Measurements from ENCODE around the gene UNC93A.
"Not testable (repeated sequence)": the region's sequence is repeated elsewhere in the genome, so short reads cannot be mapped to it uniquely, and the experiment has no call there.

UNC93A gene

GRCh38 chr6:167247814-167248595 is 43.1 kb upstream of the UNC93A start:
- in situ Hi-C loops (cut with MboI; ENCODE audit: low sequenced_read_pairs, unreplicated experiment) = no loop called here
- DNase-seq (ENCODE audit: low spot score) = no peak
- TF ChIP-seq CTCF (IDR thresholded peaks at IDR 0.05; ENCODE audit: borderline replicate concordance, control extremely low read depth, extremely low read depth, insufficient read depth, missing control alignments) = no peak

- not testable (repeated sequence) for DNase-seq (ENCODE audit: low spot score)
These were observed 42.1 kb upstream of the UNC93A start for GRCh38 chr6:167248878-167249455.

GRCh38 chr6:167252271-167252670 is 38.8 kb upstream of the UNC93A start:
- in situ Hi-C loops (cut with MboI; ENCODE audit: low sequenced_read_pairs, unreplicated experiment) = no loop called here
- no peak for TF ChIP-seq CTCF (IDR thresholded peaks at IDR 0.05; ENCODE audit: borderline replicate concordance, control extremely low read depth, extremely low read depth, insufficient read depth, missing control alignments)
- DNase-seq (ENCODE audit: low spot score) = no peak

More at GRCh38 chr6:167248878-167249455, 42.1 kb upstream of the UNC93A start:
- in situ Hi-C loops (cut with MboI; ENCODE audit: low sequenced_read_pairs, unreplicated experiment) = not testable (repeated sequence)

DNA sequence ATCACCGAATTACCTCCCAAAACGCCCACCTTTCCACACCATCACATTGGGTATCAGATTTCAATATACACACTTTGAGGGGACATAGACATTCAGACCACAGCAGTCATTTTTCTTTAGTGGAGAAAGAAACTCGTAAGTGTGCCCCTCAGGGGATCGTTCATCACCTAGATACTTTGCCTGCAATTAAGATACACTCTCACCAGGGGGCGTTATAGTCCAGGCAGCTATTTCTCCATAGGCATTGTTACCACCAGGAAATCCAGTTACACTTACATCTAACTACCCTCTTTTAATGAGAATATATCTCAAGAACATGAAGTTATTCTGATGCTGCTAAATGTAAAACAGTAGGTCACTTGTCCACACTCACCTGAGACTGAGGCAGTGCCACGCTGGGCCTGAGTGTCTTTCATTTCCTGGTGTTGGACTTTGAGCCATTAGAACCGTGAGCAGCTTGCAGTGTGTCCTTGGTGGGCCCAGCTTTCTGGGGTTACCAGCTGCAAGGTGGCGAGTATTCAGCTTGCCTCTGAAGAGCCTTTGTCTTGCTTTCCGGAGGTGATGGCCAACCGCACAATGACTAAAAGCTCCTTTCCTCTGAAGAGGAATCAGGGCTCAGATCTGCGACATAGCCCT is 35.1 kb upstream of the UNC93A start:
- no peak for DNase-seq (ENCODE audit: low spot score)

GRCh38 chr6:167258646-167259045 is 32.5 kb upstream of the UNC93A start:
- in situ Hi-C loops (cut with MboI; ENCODE audit: low sequenced_read_pairs, unreplicated experiment) = no loop called here
- no peak for TF ChIP-seq CTCF (IDR thresholded peaks at IDR 0.05; ENCODE audit: borderline replicate concordance, control extremely low read depth, extremely low read depth, insufficient read depth, missing control alignments)
- no peak for DNase-seq (ENCODE audit: low spot score)

More for the DNA sequence above, 35.1 kb upstream of the UNC93A start:
- TF ChIP-seq CTCF (IDR thresholded peaks at IDR 0.05; ENCODE audit: borderline replicate concordance, control extremely low read depth, extremely low read depth, insufficient read depth, missing control alignments) = no peak
- in situ Hi-C loops (cut with MboI; ENCODE audit: low sequenced_read_pairs, unreplicated experiment) = no loop called here

GRCh38 chr6:167266057-167266829 is 24.9 kb upstream of the UNC93A start:
- DNase-seq (ENCODE audit: low spot score); in situ Hi-C loops (cut with MboI; ENCODE audit: low sequenced_read_pairs, unreplicated experiment): not testable (repeated sequence)

DNA sequence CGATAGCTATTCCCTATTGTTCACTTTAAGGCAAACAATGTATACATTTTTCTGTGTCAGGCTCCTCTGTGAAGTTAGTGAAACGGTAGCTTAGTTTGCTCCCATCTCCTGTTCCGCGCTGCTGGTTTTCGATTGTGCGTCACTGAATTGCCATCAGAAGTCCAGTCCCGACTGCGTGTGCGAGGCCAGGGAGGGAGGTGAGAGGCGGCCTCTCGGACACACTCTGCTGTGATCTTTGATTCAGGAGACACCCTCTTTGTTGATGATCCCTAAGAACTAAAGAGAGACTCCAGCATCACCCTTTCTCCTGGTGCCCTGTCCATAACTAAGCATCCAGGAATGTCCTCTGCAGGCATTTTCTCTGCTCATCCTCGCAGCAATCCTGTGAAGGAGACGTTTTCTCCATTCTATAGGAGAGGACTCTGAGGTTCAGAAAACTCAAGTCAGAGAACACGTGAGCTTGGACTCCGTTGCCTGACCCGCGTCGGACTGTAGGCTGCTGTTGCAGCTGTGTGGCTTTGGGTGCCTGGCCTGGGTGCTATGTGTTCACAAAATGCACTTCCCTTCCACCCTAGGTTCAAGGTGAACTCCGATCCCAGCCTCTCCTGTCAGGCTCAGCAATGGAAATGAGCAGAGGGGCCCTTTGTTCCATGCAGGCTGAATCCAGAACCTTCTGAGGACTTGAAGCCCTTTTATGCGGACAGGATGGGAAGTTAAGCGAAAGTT is 24.1 kb upstream of the UNC93A start:
- TF ChIP-seq CTCF (IDR thresholded peaks at IDR 0.05; ENCODE audit: borderline replicate concordance, control extremely low read depth, extremely low read depth, insufficient read depth, missing control alignments) = no peak
- in situ Hi-C loops (cut with MboI; ENCODE audit: low sequenced_read_pairs, unreplicated experiment) = no loop called here
- no peak for DNase-seq (ENCODE audit: low spot score)

DNA sequence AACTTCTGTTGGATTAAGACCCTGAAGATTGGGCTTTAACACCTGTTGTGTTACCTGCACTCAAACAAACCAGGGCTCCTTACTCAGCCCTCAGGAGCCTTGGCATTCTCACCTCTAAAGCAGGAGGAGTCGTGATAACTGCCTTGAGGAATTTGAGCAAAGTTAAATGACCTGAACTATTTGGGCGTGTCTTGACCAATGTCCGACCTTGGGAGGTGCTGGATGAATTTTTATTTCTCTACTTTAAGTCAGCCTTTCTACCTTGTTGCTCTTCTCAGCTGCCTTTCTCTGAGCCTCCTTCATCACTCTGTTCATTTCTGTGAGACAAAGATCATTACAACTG is 23.6 kb upstream of the UNC93A start:
- DNase-seq (ENCODE audit: low spot score); in situ Hi-C loops (cut with MboI; ENCODE audit: low sequenced_read_pairs, unreplicated experiment): not testable (repeated sequence)

Data from GM13976 (cell line).